K562 (cell line): ENCODE measurements around the gene HSPE1. TPM values are rescaled to one million over a fixed set of nuclear protein-coding genes. Genes with fewer than 3 reads are reported as not detected.
A peak's percentile ranks its signal among the peaks of the same experiment; 100 is the strongest.

Experiments
- ATAC-seq: fragments of 200-7000 bp; cut with Tn5 transposase; 3 replicates; pipeline ENCODE4 v1.9.1; 2020; ENCODE audit warnings: moderate library complexity
- BruUV-seq: library from RNA; stranded (reverse); fragments of 400-500 nt; replicated peaks from 2 replicates; lab custom pipeline; 2021; lab: Mats Ljungman, UMichigan
- CTCF ChIA-PET: fragments of 300-600 bp; formaldehyde crosslinking; extraction: SDS; loops from one replicate; lab custom pipeline; 2021; ENCODE audit warnings: low intra/inter-chr PET ratio; lab: Yijun Ruan, JAX
- POLR2A ChIA-PET: fragments of 300-600, 350-650 bp; sonication (Branson Sonifier 250); formaldehyde crosslinking; extraction: SDS; loops from one replicate; lab custom pipeline; 2021; ENCODE audit warnings: antibody characterized with exemption, inconsistent platforms; lab: Yijun Ruan, JAX
- DNase-seq, 4 experiments: peaks; one replicate each; pipeline versions ENCODE4 v3.0.0 to v3.0.0-alpha.2; 2011 to 2018; ENCODE audit warnings: low spot score in 3 of 4, mixed read lengths in 3 of 4; ENCODE audit errors: extremely low read depth in 1 of 4
- FAIRE-seq: peaks from 2 replicates; lab custom pipeline; 2011; peaks lifted over from hg19 to GRCh38; lab: Jason Lieb, UNC
- H2AFZ ChIP-seq: 2 replicates; pipeline ENCODE4 v1.6.0; 2011; ENCODE audit warnings: low read depth, low read length, control low read depth, inconsistent platforms
- H3K27ac ChIP-seq: fragments of 200-600 bp; 3 replicates; pipeline ENCODE4 v1.8.0; 2011; ENCODE audit warnings: low read depth, mild to moderate bottlenecking, control low read depth, inconsistent platforms, low read length, moderate library complexity, mixed read lengths; ENCODE audit errors: extremely low read depth
- H3K27me3 ChIP-seq, 2 experiments: fragments of 300-600 bp in 1 of 2; 2 replicates in 1 of 2; 3 replicates in 1 of 2; pipeline versions ENCODE4 v1.6.0 to v1.8.0; 2011; ENCODE audit warnings: inconsistent platforms in 2 of 2, low read length in 2 of 2, mild to moderate bottlenecking in 1 of 2, mixed read lengths in 1 of 2, moderate library complexity in 1 of 2; ENCODE audit not compliant: control insufficient read depth in 2 of 2, insufficient read depth in 2 of 2
- H3K36me3 ChIP-seq: fragments of 300-600 bp; 3 replicates; pipeline ENCODE4 v1.8.0; 2011; ENCODE audit warnings: mild to moderate bottlenecking, low read length, inconsistent platforms; ENCODE audit not compliant: control insufficient read depth, insufficient read depth
- H3K4me1 ChIP-seq, 2 experiments: fragments of 200-600 bp in 1 of 2; replicated peaks in 1 of 2; 2 replicates in 1 of 2; 3 replicates in 1 of 2; pipeline versions ENCODE4 v1.5.1 to v1.8.0; 2011; ENCODE audit warnings: inconsistent platforms in 2 of 2, low read length in 2 of 2, mild to moderate bottlenecking in 1 of 2, mixed read lengths in 1 of 2, moderate library complexity in 1 of 2; ENCODE audit not compliant: control insufficient read depth in 2 of 2, insufficient read depth in 2 of 2
- H3K4me2 ChIP-seq: 2 replicates; pipeline ENCODE4 v1.6.1; 2011; ENCODE audit warnings: low read length, control low read depth, inconsistent platforms, mixed read lengths; ENCODE audit not compliant: insufficient read depth
- H3K4me3 ChIP-seq: fragments of 200-600 bp; sonication (generic), shearing (Covaris generic); 2 replicates; pipeline ENCODE4 v1.5.1; 2016; ENCODE audit warnings: control low read depth, inconsistent platforms
- H3K79me2 ChIP-seq: fragments of 200-600 bp; 3 replicates; pipeline ENCODE4 v1.8.0; 2011; ENCODE audit warnings: low read length, inconsistent platforms; ENCODE audit not compliant: control insufficient read depth, insufficient read depth
- H3K9ac ChIP-seq, 2 experiments: 2 replicates each; pipeline versions ENCODE4 v1.6.0 to v1.6.1; 2011; ENCODE audit warnings: low read depth in 2 of 2, low read length in 2 of 2, control low read depth in 1 of 2, inconsistent platforms in 1 of 2, mild to moderate bottlenecking in 1 of 2, mixed read lengths in 1 of 2; ENCODE audit not compliant: insufficient read depth in 1 of 2
- H3K9me1 ChIP-seq: one replicate; pipeline ENCODE4 v1.6.0; 2011; ENCODE audit warnings: inconsistent platforms, mild to moderate bottlenecking, low read length, moderate library complexity; ENCODE audit not compliant: control insufficient read depth, insufficient read depth
- H3K9me3 ChIP-seq: replicated peaks from 2 replicates; pipeline ENCODE4 v1.5.1; 2011; ENCODE audit warnings: low read depth, low read length, inconsistent platforms; ENCODE audit not compliant: control insufficient read depth, insufficient read depth
- H4K20me1 ChIP-seq: replicated peaks from 2 replicates; pipeline ENCODE4 v1.6.1; 2011; ENCODE audit warnings: low read length, inconsistent platforms, mixed read lengths; ENCODE audit not compliant: control insufficient read depth, insufficient read depth
- DNMT1 ChIP-seq: fragments of 450-650 bp; IDR thresholded peaks from 2 replicates; pipeline ENCODE4 v1.6.1; 2016; ENCODE audit warnings: antibody characterized with exemption, mild to moderate bottlenecking
- MYNN ChIP-seq, 2 experiments: sonication (generic); formaldehyde crosslinking in 1 of 2; IDR thresholded peaks; 2 replicates each; pipeline versions ENCODE4 v1.5.0 to v1.6.1; 2016 to 2020; ENCODE audit warnings: antibody characterized with exemption in 1 of 2, missing genetic modification reagents in 1 of 2
- whole genome bisulfite sequencing: fragments of 100-300 bp; shearing (Covaris generic); methylation state at CpG from one replicate; pipeline ENCODE4 v1.1.6; 2016; ENCODE audit warnings: low coverage, mixed read lengths; ENCODE audit not compliant: insufficient coverage; ENCODE audit errors: missing lambda C conversion rate; 5-methylcytosine and 5-hydroxymethylcytosine counted together
- in situ Hi-C: fragments of 300-500 bp; cut with MboI; formaldehyde crosslinking; loops from 4 replicates; pipeline ENCODE4 v1.15.0; 2018; ENCODE audit warnings: inconsistent platforms, mixed read lengths
- intact Hi-C: fragments of 100-400 bp; cut with micrococcal nuclease; formaldehyde crosslinking; loops from 2 replicates; pipeline ENCODE4 v1.14.2; 2022
- polyA plus RNA-seq, 8 experiments: library from polyadenylated mRNA; depleted of rRNA in 4 of 8; stranded (reverse) in 5 of 8; unstranded in 3 of 8; fragments of >200 nt; fragmentation: Nextera tagmentation in 2 of 8; fragmentation: Illumina TruSeq in 1 of 8; extraction: Ambion mirVana in 2 of 8; extraction: Trizol in 1 of 8; gene quantifications; 2 replicates each; pipeline versions ENCODE4 v1.2.1 to v1.2.3, GENCODE V29; 2011 to 2014; ENCODE audit warnings: inconsistent platforms in 1 of 8, missing spikeins in 1 of 8
- total RNA-seq, 7 experiments: library from RNA; depleted of rRNA in 6 of 7; stranded (reverse); fragments of >200 nt in 6 of 7; fragmentation: Illumina TruSeq in 2 of 7; extraction: Trizol in 2 of 7; gene quantifications; 2 replicates each; pipeline versions ENCODE4 v1.2.1 to v1.2.3, GENCODE V29; 2011 to 2021; ENCODE audit warnings: low replicate concordance in 1 of 7

The HSPE1 gene
- total and polyA plus RNA-seq, 9 of the 15 experiments (the other 6 are each of a cell fraction or from before 2014, with no cell fraction given), result 223 to 1,007 (median 612) TPM

GRCh38 chr2:197500503-197501131, 438 bp downstream of the HSPE1 start (continued):
- peak; percentile 30; the same call in 1 of the 2 replicates for TF ChIP-seq MYNN (IDR thresholded peaks at IDR 0.05)
- no peak for TF ChIP-seq MYNN (CRISPR knock-in tag; IDR thresholded peaks at IDR 0.05)

- peaks cover 54% of the 10 kb centered on the region for H3K36me3 ChIP-seq
- 0 out of 2 replicates have a peak, but pooled peaks cover 3% of the 10 kb centered on the region for H4K20me1 ChIP-seq
- ChIA-PET POLR2A (interaction anchor here (0.7 to 6.5 kb wide), 3 partner anchors 11 to 89 kb away, joined by 3 to 34 read pairs (median 3); partner anchors contain the start of gene MOB4), CTCF (no interaction called here)
- peaks cover 69% of the 10 kb centered on the region for H3K79me2 ChIP-seq
- 0% methylated on average over 4 of the region's 4 CpGs for WGBS
- intact Hi-C loops (loop anchor here (5.0 kb wide), 1 partner anchor 95 kb away; no protein-coding TSS in a partner anchor), in situ Hi-C loops (no loop called here)
- DNase-seq (no peak), ATAC-seq (no peak), FAIRE-seq (no peak)
- H2AFZ ChIP-seq, result no peak overlapping the region
- no peak for TF ChIP-seq DNMT1
- peak overlapping the region; percentile 95 for H3K4me2 ChIP-seq
- no peaks in the 10 kb centered on the region for H3K9me1 ChIP-seq
- peak overlapping the region; percentile 56 to 99 for H3K9ac ChIP-seq
- peaks cover 2 to 8% of the 10 kb centered on the region in 2 experiments; a peak in 2 of 5 replicates for H3K4me1 ChIP-seq
- H3K9me3 ChIP-seq, result no peaks in the 10 kb centered on the region
- H3K27me3 ChIP-seq, result no peaks in the 10 kb centered on the region
- no TSS peak for BruUV-seq
- H3K27ac ChIP-seq, result peak overlapping the region; percentile 16; the same call in 1 of the 3 replicates
- peak overlapping the region; percentile 74 for H3K4me3 ChIP-seq
Measured at GRCh38 chr2:197502201-197502600, 2.0 kb downstream of the HSPE1 start.
